ENCODE measurements around the gene CR1L. TPM values are rescaled to one million over a fixed set of nuclear protein-coding genes. Genes with fewer than 3 reads are reported as not detected.

Gene CR1L
- total RNA-seq, 1 experiment from 2014 or later = not detected

Small RNA genes within 50 kb of the gene (small RNA-seq; reads per million reads assigned to genes)
- not detected for gene RNA5SP534

Other genes with a start within 250 kb of the CR1L start
- 0.11 TPM in 1 of 2 replicates, not detected in the other for gene CR2, start 190.8 kb upstream of the CR1L start, total RNA-seq (2014; rRNA removed; shearing (Covaris generic); ENCODE audit: low replicate concordance)
- gene CR1, start 149.0 kb upstream of the CR1L start, total RNA-seq (2014; rRNA removed; shearing (Covaris generic); ENCODE audit: low replicate concordance) = not detected in 2 replicates
- 64.2 and 152 TPM in 2 replicates for gene CD46, start 106.9 kb downstream of the CR1L start, total RNA-seq (2014; rRNA removed; shearing (Covaris generic); ENCODE audit: low replicate concordance)